GM21360 (cell line): Measurements from ENCODE around the gene LRRC4B.

ENCODE experiments used
- ATAC-seq: cut with Tn5 transposase; IDR thresholded peaks from one replicate; pipeline ENCODE4 v1.9.1; 2021; ENCODE audit warnings: mild to moderate bottlenecking, moderate library complexity; ENCODE audit not compliant: unreplicated experiment

The LRRC4B gene

GRCh38 chr19:50509366-50509765 lies 58.9 kb downstream of the LRRC4B start:
- ATAC-seq = no peak

GRCh38 chr19:50508843-50509190 lies 59.4 kb downstream of the LRRC4B start:
- ATAC-seq = no peak

- ATAC-seq = no peak
These were observed 60.9 kb downstream of the LRRC4B start for GRCh38 chr19:50507376-50507775.

- ATAC-seq = no peak
These were observed 61.5 kb downstream of the LRRC4B start for GRCh38 chr19:50506700-50507099.

GRCh38 chr19:50505856-50506611 lies 62.2 kb downstream of the LRRC4B start:
- no peak for ATAC-seq

GRCh38 chr19:50501568-50502475 lies 66.4 kb downstream of the LRRC4B start:
- ATAC-seq = no peak

- ATAC-seq = no peak
These were observed 67.1 kb downstream of the LRRC4B start for GRCh38 chr19:50501186-50501567.

GRCh38 chr19:50500753-50501151 lies 67.5 kb downstream of the LRRC4B start:
- no peak for ATAC-seq

GRCh38 chr19:50500060-50500752 lies 68.0 kb downstream of the LRRC4B start:
- no peak for ATAC-seq

- no peak for ATAC-seq
These were observed 69.8 kb downstream of the LRRC4B start for GRCh38 chr19:50498219-50499056.

GRCh38 chr19:50497022-50497405 lies 71.2 kb downstream of the LRRC4B start:
- no peak for ATAC-seq

GRCh38 chr19:50496189-50497021 lies 71.8 kb downstream of the LRRC4B start:
- ATAC-seq = no peak

GRCh38 chr19:50495020-50495531 lies 73.2 kb downstream of the LRRC4B start:
- ATAC-seq = no peak

GRCh38 chr19:50494186-50495019 lies 73.8 kb downstream of the LRRC4B start:
- ATAC-seq = no peak

GRCh38 chr19:50493171-50493570 lies 75.1 kb downstream of the LRRC4B start:
- no peak for ATAC-seq

- ATAC-seq = no peak
These were observed 75.8 kb downstream of the LRRC4B start for GRCh38 chr19:50492303-50493052.

GRCh38 chr19:50490991-50491472 lies 77.2 kb downstream of the LRRC4B start:
- no peak for ATAC-seq

- ATAC-seq = no peak
These were observed 77.8 kb downstream of the LRRC4B start for GRCh38 chr19:50490411-50490811.
